ENCODE data around the gene HDAC8.
"Not testable (repeated sequence)": the region's sequence is repeated elsewhere in the genome, so short reads cannot be mapped to it uniquely, and the experiment has no call there.

The HDAC8 gene

GRCh38 chrX:72326605-72327300, 245.9 kb downstream of the HDAC8 start:
- no peak for DNase-seq (ENCODE audit: low spot score)
- no peak for FAIRE-seq

- not testable (repeated sequence) for FAIRE-seq; DNase-seq (ENCODE audit: low spot score)
Observed at GRCh38 chrX:72319651-72320050, 253.0 kb downstream of the HDAC8 start.

GRCh38 chrX:72317139-72317538, 255.5 kb downstream of the HDAC8 start:
- DNase-seq (ENCODE audit: low spot score) (no peak), FAIRE-seq (no peak)

DNA sequence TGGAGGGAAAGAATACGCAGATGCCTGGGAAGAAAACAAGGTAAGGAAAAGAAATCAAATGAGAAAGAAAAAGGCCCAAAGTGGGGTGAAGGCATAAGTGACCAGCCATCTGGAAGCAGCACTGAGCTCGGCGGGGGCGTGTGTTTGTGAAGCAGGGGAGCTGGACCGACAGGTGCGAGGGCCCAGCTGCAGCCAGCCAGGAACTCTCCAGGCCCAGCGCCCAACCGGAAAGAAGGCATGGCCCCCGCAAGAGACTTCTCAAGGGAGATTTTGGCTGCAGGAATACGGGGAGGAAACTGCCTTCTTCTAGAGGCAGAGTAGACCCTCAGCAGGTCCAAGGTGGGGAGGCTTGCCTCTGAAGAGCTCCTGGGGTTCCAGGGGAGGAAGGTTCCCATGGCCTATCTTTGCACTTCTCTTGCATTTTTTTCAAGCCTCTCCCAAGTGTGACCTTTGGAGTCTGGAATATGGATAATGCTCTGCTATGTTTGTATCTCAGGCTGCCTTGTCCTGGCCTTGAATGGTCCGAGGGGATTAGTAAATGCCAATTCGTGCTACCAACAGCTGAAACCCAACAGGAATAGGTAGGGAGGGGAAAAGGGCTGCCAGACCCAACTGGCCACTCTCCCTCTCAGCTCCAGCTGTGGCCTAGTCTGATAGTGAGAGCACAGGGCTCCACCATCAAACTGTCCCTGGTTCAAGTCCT, 256.1 kb downstream of the HDAC8 start:
- DNase-seq (ENCODE audit: low spot score) (no peak), FAIRE-seq (no peak)

GRCh38 chrX:72314881-72315280, 257.8 kb downstream of the HDAC8 start:
- DNase-seq (ENCODE audit: low spot score) (no peak), FAIRE-seq (no peak)

GRCh38 chrX:72313707-72314641, 258.7 kb downstream of the HDAC8 start:
- DNase-seq (ENCODE audit: low spot score) (no peak), FAIRE-seq (no peak)

DNA sequence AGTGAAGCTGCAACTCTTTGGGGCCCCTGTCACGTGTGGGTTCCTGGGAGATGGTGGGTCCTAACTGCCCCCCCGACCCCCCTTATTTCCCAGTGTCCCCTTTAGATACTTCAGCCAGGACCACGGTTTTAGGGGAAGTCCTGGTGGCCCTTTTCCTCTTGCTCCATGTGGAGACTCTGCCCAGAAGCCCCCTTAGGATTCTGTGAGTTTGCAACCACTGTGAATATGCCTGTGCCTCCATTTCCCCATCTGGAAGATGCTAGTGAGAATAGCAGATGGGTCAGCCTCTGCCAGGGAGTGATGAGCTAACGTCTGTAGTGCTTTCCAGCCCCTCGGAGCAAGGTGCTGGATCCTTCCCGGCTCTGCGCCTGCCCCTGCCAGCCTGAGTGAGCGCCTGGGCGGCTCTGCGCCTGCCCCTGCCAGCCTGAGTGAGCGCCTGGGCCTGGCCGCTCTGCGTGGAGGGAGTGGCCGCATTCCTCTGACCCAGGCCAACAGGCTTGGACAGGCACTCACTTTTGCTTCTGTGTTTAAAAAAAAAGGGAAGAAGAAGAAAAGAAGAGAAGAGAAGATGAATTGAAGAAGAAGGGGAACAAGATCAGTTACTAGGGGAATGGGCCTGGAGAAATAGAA, 260.2 kb downstream of the HDAC8 start:
- FAIRE-seq (no peak), DNase-seq (ENCODE audit: low spot score) (no peak)

DNA sequence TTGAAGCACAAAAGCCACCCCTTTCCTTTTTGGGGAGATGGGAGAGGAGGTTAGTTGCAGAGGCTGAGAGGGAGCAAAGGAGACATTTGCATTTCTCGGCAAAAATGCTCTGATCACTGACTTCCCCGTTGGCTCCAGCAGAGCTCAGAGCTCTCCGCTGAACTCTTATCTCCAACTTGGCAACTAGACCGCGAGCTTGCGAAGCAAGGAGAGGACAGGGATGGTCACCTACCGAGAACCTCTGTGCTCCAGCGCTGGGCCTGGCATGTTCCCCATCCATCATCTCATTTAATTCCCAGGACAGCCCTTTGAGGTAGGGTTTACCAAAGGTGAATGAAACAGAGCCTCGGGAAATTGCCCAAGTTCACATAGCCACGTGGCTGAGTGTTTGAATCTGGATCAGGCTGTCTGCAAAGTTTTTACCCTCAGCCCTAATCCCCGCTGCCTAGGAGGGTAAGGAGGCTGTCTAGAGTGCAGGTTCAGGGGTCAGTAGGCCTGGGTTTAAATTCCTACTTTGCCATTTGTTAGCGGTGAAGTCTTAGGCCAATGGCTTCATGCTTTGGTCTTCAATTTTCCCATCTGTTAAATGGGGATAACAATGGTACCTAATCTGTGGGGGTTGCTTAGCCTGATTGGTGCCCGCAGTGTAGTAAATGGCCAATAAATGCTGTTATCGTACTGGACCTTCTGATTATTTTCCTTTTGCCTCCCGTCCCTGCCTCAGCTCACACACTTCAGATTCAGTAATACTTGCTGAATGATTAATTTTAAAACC, 263.2 kb downstream of the HDAC8 start:
- FAIRE-seq (no peak), DNase-seq (ENCODE audit: low spot score) (no peak)

DNA sequence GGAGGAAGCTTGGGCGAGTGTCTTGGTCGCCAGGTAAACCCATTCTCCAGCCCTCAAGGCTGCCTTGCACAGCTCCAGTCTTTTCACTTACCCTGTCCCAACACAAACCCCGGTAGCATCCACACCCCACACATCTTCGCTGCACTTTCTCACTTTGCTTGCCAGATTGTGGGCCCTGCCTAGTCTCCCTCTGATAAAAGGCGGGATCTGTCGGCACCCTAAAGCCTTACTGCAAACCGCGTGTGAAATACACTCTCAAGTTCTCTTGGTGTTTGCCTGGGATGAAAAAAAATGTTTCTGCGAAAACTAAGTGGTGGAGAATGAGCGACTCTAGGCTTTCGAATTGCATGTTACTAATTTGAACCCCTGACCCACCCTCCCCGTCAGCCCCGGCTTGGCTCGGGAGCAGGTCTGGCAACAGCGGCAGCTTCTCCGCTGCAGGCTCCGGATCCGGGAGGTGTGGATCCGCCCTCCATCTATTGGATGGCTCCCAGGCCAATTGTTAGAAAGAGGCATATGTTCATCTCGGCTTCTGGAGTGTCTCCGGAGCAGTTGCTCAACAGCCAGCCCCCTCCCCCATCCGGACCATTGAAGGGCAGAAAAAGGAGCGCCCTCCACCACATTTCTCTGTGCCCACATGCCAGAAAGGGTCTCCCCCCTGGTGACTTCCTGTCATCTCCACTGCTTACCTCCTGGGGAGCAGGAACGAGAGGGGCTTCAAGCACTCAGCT, 263.9 kb downstream of the HDAC8 start:
- FAIRE-seq, result no peak
- no peak for DNase-seq (ENCODE audit: low spot score)

DNA sequence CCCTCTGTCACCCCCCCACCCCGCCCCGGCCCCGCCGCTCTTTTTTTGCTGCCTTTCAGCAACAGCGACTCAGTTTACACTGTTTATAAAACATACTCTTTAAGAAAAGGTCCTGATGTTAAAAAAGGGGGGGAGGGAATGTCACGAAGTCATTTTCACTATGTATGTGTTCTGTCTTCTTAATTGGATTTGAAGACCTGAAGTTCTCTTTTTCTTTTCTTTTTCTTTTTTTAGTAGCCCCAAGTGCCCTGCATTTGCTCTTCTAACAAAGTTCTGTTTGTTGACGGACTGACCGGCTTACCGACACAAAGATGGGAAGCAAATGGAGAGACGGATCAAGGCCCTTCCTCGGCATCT, 264.5 kb downstream of the HDAC8 start:
- FAIRE-seq, result no peak
- no peak for DNase-seq (ENCODE audit: low spot score)

- FAIRE-seq (no peak), DNase-seq (ENCODE audit: low spot score) (no peak)
Observed at GRCh38 chrX:72307646-72308051, 265.0 kb downstream of the HDAC8 start.

DNA sequence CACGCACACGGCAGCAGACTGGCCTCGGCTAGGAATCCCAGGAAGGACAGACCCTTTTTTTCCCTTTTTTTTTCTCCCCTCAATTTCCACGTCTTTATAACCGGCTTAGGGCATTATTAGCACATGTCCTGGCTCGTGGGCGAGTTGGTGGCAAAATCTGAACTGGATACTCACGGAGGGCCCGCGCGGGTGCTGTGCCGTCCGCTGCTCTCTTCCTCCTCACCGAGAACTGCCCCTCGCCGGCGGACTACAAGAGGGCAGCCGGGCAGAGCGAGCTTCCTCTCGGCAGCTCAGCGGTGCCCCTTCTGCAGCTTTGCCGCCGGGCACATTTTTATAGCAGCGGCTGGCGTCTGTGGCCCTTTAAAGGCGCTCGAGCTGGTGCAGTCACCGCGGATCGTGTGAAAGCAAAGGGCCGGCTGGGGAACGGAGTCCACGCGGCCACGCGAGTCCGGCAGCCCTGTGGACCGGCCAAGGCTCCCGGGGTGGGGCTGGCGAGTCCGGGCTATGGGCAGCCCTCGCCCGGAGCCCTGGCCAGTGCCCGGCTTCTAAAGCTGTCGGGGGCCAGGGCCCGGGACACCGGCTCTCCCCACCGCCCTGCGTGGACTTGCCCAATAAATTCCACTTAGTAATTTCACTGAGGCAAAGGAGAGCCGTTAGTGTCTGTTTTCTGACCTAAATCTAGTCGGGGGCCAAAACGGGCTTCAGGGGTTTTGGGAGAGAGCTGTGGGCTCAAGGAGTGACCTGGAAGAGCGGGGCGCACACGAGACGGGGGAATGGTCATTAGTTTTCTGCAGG, 265.6 kb downstream of the HDAC8 start:
- DNase-seq (ENCODE audit: low spot score), result peak; percentile 33
- FAIRE-seq, result no peak

- DNase-seq (ENCODE audit: low spot score) (no peak), FAIRE-seq (no peak)
Observed at GRCh38 chrX:72306085-72306801, 266.4 kb downstream of the HDAC8 start.

GRCh38 chrX:72305286-72306084, 267.2 kb downstream of the HDAC8 start, which contains the start of gene CITED1:
Gene CITED1, minus strand, starts transcription at chrX:72305914. Its CDS starts 3,045 bp downstream, at chrX:72302869.
- no peak for FAIRE-seq

DNA sequence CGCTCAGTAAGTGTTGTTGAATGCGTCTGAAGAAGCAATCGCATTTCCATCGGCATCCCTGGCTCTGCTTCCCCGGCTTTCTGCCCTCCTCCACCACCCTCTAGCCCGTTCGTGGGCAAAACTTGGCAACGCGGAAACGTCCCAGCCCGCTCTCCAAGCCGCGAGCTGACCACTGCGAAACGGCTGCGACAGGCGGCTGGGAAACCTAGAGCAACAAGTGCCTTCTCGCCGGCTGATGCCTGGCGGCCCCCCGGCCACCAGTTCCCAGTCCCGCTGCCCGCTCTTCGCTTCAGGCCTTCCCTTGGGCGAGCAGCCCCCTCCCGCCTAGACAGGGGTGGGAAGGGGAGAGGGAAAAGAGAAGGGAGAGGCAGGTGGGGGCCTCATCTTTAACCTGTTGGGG, 267.8 kb downstream of the HDAC8 start:
- no peak for FAIRE-seq
- DNase-seq (ENCODE audit: low spot score), result no peak

More at GRCh38 chrX:72305286-72306084, 267.2 kb downstream of the HDAC8 start, which contains the start of gene CITED1:
- no peak for DNase-seq (ENCODE audit: low spot score)

DNA sequence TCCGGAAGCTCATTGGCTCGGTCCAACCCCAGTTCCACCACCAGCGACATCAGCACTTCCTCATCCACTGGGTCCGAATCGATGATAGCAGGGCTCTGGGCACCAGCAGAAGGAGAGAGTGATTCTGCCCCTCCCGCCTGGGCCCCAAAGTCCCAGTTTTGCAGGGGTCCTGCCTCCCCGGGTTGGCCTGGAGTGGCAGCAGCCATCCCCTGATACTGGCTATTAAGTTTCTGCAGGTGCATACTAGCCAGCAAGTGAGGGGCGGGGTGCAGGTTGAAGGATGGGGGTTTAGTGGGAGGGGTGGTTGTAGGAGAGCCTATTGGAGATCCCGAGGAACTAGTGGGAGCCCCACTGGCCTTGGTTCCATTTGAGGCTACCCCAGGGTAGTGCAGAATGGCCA, 270.9 kb downstream of the HDAC8 start:
- FAIRE-seq (no peak), DNase-seq (ENCODE audit: low spot score) (no peak)

- DNase-seq (ENCODE audit: low spot score) (no peak), FAIRE-seq (no peak)
Observed at GRCh38 chrX:72299891-72300630, 272.6 kb downstream of the HDAC8 start.

Data from RCC 7860 (cell line).